Muscle of back (tissue), 13 donors: ENCODE data around the gene KRT20. TPM values are rescaled to one million over a fixed set of nuclear protein-coding genes. Genes with fewer than 3 reads are reported as not detected.
A peak's percentile ranks its signal among the peaks of the same experiment; 100 is the strongest.
"Not testable (repeated sequence)": the region's sequence is repeated elsewhere in the genome, so short reads cannot be mapped to it uniquely, and the experiment has no call there.

ENCODE experiments used
- DNase-seq, 3 donors: peaks; one replicate each; pipeline versions ENCODE4 v3.0.0 to v3.0.0-alpha.2; 2013
- long read RNA-seq, 9 donors: transcript quantifications; one replicate each; lab custom pipeline, GENCODE V29; 2026
- polyA plus RNA-seq, 10 donors: library from polyadenylated mRNA; unstranded; fragments of 120-200 nt; gene quantifications; one replicate each; pipeline ENCODE4 v1.2.1, GENCODE V29; 2013; ENCODE audit not compliant: insufficient read length in 10 of 10

The KRT20 gene, protein sequence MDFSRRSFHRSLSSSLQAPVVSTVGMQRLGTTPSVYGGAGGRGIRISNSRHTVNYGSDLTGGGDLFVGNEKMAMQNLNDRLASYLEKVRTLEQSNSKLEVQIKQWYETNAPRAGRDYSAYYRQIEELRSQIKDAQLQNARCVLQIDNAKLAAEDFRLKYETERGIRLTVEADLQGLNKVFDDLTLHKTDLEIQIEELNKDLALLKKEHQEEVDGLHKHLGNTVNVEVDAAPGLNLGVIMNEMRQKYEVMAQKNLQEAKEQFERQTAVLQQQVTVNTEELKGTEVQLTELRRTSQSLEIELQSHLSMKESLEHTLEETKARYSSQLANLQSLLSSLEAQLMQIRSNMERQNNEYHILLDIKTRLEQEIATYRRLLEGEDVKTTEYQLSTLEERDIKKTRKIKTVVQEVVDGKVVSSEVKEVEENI
- polyA plus RNA-seq: under 1 TPM in 4 of 10 donors, not detected in 6; 0.13 to 0.24 (median 0.21) TPM
- long read RNA-seq, donor 1, partial matches to known transcripts: 0 of 1 reads
- long read RNA-seq, donor 1, other reads (novel, unspliced or antisense): 0 of 1 reads
- long read RNA-seq, donor 2: 0 reads
- long read RNA-seq, donor 3: 0 reads
- long read RNA-seq, donor 4: 0 reads
- long read RNA-seq, donor 5: 0 reads
- long read RNA-seq, donor 6: 0 reads
- long read RNA-seq, donor 7: 0 reads
- long read RNA-seq, donor 8: 0 reads
- long read RNA-seq, donor 9: 0 reads

DNA sequence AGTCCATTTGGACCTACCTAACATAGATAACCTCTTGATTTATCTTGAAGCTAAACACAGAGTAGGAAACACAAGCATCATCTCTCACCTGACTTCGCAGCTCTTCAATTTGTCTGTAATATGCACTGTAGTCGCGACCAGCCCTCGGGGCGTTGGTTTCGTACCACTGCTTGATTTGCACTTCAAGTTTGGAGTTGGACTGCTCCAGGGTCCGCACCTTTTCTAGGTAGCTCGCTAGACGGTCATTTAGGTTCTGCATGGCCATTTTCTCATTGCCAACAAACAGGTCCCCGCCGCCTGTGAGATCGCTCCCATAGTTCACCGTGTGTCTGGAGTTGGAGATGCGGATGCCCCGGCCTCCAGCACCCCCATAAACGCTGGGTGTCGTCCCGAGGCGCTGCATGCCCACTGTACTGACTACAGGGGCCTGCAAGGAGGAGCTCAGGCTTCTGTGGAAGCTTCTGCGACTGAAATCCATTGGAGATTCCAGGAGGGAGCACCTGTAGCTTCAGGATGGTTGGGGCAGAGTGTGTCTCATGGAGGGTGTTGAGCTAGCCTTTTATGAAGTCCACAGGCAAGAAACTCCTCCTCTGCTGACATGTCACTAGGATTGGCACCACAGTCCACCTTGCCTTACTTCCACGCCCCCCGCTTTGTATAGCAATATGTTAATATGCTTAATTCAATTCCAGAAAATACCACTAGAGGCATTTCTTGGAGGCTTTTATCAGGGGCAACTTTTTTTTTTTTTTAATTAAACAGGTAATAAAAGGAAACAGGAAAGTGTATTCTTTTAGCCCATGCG lies at the start of gene KRT20:
Gene KRT20, minus strand, starts transcription at position 535 of the 805 bp plus-strand sequence. Its CDS starts 57 bp downstream, at position 478.
- DNase-seq: no peak

GRCh38 chr17:40932608-40933007 lies 47.6 kb upstream of the KRT20 start:
- DNase-seq: no peak

DNA sequence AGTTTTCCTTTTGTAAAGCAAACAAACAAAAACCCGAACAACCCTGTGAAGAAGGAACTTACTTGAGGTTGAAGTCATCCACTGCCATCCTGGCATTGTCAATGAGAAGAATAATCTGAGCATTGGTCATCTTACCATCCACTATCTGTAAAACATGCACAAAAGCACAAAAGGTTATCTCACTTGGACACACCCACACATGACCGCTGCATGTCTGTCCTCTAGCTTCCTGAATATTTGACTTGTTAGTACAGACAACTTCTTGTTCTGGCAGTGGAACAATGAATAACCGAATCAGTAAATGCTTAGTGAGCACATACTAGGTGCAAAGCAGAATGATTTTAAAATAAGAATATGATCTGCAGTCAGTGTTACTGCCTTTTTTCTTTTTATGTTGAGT lies 46.3 kb upstream of the KRT20 start:
- DNase-seq: no peak

GRCh38 chr17:40926341-40926740 lies 41.3 kb upstream of the KRT20 start:
- no peak for DNase-seq

DNA sequence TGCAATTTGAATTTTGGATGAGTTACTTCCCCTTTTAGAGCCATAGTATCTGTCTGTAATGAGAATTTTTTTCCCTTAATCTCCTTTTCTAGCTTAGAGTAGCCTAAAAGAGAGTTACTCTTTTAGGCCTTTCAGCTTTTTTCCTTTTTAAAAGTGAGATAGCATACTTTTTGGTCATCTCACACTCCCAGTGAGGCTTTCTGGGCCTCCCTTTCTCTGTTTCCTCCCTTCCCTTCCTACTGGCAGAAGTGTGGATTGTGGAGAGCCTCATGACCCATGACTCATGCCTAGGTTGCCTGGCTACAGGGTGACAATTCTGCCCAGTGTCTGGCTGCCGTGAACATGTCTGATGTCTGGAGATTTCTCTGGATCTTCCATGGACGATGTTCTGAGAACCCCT lies 37.2 kb upstream of the KRT20 start:
- DNase-seq: peak in 2 of 3 donors; percentile 12 to 45

DNA sequence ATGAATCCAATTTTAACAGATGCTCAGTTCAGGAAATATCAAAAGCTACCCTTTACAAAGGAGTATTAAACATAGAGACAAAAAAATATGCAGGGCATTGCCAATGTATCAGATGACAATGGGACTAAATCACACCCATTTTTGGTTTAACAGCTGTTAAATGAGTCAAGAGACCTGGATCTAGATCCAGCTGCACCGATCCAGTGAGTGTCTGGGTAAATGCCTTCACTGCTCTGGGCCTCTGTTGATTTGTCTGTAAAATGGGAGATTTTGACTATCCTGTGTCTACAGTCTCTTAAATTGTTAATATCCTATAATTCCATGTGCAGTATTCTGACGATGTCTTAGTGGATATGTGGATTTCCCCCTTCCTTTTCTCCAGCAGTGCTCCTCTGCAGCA lies 36.0 kb upstream of the KRT20 start:
- no peak for DNase-seq

GRCh38 chr17:40917116-40917515 lies 32.1 kb upstream of the KRT20 start:
- not testable (repeated sequence) for DNase-seq

DNA sequence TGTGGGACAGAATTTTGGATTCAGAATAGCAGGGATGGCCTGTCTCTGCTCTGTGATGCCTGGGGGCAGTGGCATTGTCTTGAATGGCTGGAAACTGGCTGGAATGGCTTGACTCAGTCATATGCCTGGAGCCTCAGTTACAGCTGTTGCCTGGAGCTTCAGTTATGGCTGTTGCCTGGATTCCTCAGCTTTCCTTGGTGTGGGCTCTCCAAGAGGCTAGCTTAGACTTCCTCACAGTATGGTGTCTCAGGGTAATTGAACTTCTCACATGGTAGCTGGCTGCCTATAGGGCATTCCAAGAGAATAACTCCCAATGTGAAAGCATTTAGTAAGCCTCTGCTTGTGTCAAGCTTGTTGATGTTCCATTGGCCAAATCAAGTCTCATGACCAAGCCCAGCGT lies 31.3 kb upstream of the KRT20 start:
- no peak for DNase-seq

DNA sequence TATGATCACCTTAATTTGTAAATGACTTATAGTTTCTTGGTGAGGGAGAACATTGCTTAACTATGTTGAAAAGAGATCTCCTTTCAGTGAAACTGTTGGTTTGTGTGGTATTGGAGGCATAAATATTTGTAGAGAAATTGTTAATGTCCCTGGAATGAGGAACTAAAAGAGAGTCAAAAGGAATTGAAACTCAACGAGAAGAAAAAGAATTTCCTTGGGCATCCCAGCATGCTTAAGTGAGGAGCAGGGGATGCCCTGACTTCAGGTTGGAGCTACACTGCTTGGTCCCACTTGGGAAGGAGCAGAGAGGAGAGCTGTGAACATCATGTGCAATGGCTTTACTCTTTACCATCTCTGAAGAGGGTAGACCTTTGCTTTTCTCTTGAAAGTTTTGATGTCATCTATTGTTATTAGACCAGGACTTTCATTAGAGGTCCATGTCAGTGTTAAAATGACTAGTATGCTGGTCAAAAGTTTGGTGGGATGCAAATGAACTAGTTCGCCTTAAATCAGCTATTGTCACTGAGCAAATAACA lies 30.7 kb upstream of the KRT20 start:
- DNase-seq: peak in 1 of 3 donors; percentile 16

DNA sequence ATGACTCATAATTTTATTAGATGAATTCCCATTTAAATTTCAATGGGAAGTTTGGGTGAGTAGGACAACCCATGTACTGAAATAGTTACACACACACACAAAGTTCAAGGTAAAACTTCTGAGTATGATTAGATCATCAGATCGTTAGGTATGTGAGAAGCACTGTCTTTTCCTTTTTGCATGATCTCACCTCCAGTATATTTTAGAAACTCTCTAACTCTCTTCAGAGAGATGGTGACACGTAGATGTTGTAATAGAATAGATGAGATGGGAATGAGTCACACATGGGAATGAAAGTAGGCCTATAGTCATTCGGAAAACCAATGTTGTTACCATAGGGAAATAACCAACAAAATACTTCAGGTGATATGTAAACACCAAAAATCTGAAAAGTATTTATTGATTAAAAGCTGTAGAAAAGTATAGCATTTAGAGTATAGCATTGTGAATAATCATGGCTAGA lies 30.2 kb upstream of the KRT20 start:
- peak in 1 of 3 donors; percentile 88 for DNase-seq

GRCh38 chr17:40914075-40914855 lies 29.2 kb upstream of the KRT20 start:
- DNase-seq: no peak

DNA sequence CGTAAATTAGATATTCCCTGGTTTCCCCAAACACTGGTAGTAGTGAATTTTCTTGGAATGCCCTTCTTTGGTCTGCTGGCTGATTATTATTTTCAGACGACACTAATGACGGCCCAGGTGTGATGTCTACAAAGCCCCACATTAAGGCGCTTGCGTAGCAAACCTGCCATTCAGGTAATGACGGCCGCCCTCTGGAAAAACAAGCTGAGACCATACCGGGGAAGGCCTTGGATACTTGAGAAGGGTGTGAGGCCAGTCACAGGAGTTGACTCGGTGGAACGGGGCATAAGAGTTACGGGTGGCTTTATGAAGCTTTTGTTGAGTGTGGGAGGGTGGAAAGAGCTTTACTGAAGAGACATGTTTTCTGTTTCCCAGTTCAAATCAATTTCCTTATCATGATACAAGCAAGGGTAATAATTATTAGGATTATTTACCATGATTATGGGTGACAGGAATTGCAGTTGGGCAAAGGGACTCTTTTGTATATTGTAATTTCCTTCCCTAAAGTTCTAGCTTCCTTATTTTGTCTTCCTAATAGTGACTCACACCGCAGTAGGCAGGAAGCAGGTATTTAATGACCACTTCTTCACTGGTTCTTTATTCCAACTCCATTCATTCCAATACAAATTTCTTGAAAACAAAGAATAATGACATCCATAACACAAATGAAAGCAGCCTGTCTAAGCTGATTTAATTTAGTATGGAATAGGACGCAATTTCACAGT lies 27.6 kb upstream of the KRT20 start:
- DNase-seq: no peak

DNA sequence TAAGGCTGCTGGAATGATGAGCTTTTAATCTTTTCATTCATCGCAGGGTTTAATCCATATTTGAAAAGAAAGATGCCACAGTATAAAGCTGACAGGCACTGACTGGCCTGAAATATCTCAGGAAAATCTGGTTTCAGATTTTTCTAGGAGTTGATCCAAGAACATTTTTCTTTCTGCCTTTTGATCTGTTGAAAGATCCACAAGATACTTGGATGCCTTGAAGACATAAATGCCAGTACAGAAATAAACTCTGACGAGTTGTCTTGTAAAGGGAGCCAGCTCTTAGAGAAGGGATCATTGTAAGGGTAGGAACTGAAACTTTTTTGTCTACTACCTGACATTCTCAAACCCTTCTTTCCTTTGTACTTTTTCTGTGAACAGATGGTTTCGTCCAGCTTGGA lies 25.4 kb upstream of the KRT20 start:
- DNase-seq: peak; percentile 27 to 84 (median 57)

GRCh38 chr17:40909755-40910154 lies 24.7 kb upstream of the KRT20 start:
- DNase-seq: no peak

DNA sequence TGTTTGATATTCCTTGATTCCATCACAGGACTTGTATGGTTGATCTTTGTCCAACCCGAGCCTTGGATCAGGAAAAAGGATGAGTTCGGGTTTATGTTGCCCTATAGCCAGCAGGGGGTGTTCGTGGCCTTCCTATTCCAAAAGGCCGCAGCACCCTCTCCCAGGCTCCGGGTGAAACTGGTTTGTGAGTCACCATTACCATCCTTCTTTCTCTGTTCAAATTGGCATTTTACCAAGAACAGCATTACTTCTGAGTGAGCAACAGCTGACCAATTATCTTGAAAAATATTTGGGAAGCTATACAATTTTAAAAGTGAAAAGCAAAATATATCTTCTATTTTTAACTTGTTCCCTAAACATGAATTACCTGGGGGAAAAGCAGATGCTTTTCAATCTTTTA lies 24.3 kb upstream of the KRT20 start:
- DNase-seq: peak; percentile 75 to 94 (median 86)

DNA sequence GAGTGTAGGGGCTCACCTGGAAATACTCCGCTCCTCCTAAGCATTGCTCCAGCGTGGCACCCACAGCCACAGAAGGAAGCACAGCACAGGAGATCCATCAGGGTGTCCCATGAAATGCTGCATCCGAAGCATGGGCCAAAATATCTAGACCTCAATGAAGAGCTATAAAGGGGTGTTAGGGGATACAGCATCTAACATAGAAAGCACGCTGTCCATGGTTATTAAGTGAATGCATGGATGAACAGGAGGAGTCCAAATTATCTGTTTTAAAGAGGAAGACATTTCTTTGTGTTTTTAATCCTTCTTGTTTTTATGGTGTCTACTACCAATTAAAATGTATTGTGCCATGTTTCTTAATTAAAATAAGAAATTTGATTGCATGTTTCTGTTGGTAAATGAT lies 21.6 kb upstream of the KRT20 start:
- no peak for DNase-seq

GRCh38 chr17:40905370-40905769 lies 20.3 kb upstream of the KRT20 start:
- no peak for DNase-seq

- no peak for DNase-seq
Observed at GRCh38 chr17:40903129-40903847, 18.2 kb upstream of the KRT20 start.

GRCh38 chr17:40902498-40902897 lies 17.5 kb upstream of the KRT20 start:
- no peak for DNase-seq
